Tibial nerve (tissue), 3 donors: Measurements from ENCODE around the gene KBTBD13.

Experiments used
- POLR2A ChIP-seq, 2 donors: fragments of 450-650 bp; IDR thresholded peaks; one replicate each; pipeline ENCODE4 v1.6.1; 2017; ENCODE audit warnings: antibody characterized with exemption in 2 of 2, mild to moderate bottlenecking in 2 of 2, moderate library complexity in 2 of 2
- TF ChIP-seq, protein P1 (sequence below), 5 experiments: fragments of 200-600 bp in 3 of 5; fragments of 450-650 bp in 2 of 5; sonication (generic) in 3 of 5; IDR thresholded peaks; one replicate each; pipeline ENCODE4 v1.5.1; 2016 to 2019; ENCODE audit warnings: antibody characterized with exemption in 5 of 5, mild to moderate bottlenecking in 3 of 5, moderate library complexity in 2 of 5

DNA sequence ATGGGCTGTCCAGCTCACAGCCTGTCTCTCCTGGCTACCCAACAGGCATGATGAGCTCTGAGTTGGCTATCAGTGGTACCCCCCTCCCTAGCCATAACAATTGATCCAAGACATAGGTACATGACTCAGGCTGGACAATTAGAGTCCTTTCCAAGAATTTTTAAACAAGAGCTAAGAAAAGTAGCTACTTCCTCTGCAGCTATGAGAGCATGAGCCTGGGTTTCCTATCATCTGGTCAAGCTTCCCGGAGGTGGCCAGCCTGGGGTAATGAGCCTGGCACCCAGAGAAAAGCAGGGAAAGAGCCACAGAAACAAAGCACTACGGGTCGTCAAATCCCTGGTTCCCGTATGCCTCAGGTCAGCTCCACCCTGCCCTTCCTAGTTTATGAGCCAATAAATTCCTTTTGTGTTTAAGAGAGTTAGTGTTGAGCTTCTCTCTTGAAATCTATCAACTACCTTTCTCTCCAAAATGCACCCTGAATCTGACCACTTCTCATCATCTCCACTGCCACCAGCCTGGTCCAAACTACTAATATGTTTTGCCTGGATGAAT, 33.7 kb upstream of the KBTBD13 start:
- TF ChIP-seq, protein P1, sequence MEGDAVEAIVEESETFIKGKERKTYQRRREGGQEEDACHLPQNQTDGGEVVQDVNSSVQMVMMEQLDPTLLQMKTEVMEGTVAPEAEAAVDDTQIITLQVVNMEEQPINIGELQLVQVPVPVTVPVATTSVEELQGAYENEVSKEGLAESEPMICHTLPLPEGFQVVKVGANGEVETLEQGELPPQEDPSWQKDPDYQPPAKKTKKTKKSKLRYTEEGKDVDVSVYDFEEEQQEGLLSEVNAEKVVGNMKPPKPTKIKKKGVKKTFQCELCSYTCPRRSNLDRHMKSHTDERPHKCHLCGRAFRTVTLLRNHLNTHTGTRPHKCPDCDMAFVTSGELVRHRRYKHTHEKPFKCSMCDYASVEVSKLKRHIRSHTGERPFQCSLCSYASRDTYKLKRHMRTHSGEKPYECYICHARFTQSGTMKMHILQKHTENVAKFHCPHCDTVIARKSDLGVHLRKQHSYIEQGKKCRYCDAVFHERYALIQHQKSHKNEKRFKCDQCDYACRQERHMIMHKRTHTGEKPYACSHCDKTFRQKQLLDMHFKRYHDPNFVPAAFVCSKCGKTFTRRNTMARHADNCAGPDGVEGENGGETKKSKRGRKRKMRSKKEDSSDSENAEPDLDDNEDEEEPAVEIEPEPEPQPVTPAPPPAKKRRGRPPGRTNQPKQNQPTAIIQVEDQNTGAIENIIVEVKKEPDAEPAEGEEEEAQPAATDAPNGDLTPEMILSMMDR (IDR thresholded peaks at IDR 0.05) = no peak
- TF ChIP-seq POLR2A (IDR thresholded peaks at IDR 0.05) = no peak
